Measurements from ENCODE around the gene C1R. TPM values are rescaled to one million over a fixed set of nuclear protein-coding genes. Genes with fewer than 3 reads are reported as not detected.

C1R gene
- total RNA-seq, 1 experiment from 2014 or later: 10.7 TPM

DNA sequence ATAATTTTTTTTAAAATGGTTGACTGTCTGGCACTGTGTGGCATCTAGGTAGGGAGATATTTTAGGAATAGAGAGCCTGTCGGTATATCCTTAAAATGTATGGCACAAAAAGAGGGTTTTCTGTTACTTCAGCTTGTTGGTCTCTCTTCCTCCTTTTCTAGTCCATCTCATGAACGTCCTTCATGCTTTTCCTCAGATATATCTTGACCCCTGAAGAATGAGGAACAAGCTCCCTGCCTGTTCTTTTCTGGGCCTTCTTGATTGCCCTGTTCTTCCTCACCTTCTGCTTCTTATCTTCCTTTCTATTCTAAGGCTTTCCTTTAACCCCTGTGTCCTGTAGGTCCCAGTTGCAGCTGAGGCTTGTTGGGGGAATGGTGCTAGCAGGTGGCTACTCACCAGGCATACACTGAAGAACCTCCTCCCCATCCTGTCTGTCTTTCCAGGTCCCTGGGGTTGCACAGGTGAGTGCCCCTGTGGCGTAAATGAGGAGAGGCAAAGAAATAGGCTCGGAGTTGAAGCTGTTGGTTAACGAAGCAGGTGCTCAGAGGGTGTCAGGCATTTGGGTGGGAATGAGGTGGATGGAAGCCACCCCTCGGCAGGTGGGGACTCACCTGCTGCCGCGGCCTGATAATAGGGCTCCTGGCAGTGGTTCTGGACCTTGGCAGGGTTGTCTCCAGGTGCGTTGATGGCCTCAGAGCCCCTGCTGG, 7.2 kb upstream of the C1R start:
- no peak for DNase-seq (ENCODE audit: low spot score)

- no peak for DNase-seq (ENCODE audit: low spot score)
Measured at GRCh38 chr12:7096979-7097378, 4.7 kb upstream of the C1R start.

GRCh38 chr12:7096006-7096932, 4.0 kb upstream of the C1R start:
- DNase-seq (ENCODE audit: low spot score): no peak

GRCh38 chr12:7093892-7094291, 1.6 kb upstream of the C1R start:
- no peak for DNase-seq (ENCODE audit: low spot score)

- no peak for DNase-seq (ENCODE audit: low spot score)
Measured at GRCh38 chr12:7093486-7093885, 1.2 kb upstream of the C1R start.

DNA sequence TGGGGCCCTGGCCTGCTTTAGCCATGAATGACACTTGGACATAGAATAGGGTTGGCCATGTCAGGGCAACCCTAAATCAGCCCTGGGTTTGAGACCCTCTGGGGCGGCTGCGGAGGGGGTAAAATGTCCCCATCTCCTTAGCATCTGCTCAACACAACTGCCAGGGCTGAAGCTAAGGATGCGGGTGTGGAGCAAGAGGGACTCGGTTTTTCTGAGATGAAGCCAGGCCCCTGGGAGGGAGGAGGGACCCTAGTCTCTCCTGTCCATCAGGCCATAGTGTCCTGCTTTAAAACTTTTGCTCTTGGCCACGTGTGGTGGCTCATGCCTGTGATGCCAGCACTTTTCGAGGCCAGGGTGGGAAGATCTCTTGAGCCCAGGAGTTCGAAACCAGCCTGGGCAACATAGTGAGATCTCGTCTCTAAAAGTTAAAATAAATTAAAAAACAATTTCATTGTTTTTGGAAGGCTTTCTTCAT, 778 bp upstream of the C1R start:
- no peak for DNase-seq (ENCODE audit: low spot score)

DNA sequence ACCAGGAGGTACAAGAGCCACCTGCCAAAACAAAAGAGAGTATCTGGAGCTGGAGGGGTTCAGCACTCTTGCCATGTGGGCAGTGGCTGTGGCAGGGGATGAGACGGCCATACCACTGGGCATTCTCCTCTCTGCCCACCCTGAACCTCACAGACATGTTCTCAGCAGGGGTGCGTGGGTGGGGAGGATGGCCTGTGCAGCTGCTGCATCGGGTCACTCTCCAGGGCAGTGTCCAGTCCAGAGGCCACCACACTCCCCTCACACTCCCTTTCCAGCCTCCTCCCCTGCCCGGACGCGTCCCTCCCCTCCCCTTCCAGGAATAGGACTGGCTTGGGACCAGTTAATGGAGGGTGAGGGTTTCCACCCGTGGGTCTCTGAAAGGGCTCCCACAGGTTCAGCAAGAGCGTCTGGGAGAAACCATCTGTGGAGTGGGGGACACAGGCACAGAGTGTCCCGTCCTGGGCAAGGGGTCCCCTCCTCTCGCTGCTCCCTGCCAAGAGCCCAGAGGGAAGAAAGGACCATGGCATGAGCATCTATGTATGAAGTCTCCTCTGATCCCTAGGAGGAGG, 501 bp downstream of the C1R start:
- no peak for DNase-seq (ENCODE audit: low spot score)

DNA sequence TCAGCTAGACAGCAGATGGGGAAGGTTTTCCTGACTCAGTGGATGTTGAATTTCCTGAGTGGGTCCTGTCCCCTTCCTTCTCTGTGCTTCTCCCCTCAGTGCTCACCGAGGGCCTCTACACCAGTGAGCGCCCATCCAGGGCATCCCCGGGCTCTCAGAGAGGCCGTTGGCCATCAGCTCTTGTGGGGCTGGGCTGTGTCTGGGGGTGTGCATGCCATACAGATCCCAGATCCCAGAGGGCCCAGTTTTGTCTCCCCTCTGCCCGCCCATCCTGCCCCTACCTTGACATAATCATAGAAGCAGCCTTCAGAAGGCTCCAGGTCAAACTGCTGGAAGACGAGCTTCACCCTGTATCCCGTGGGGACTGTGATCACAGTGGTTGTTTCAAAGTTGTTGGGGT, 1.1 kb downstream of the C1R start:
- DNase-seq (ENCODE audit: low spot score): no peak

GRCh38 chr12:7090222-7090998, 1.8 kb downstream of the C1R start:
- no peak for DNase-seq (ENCODE audit: low spot score)

DNA sequence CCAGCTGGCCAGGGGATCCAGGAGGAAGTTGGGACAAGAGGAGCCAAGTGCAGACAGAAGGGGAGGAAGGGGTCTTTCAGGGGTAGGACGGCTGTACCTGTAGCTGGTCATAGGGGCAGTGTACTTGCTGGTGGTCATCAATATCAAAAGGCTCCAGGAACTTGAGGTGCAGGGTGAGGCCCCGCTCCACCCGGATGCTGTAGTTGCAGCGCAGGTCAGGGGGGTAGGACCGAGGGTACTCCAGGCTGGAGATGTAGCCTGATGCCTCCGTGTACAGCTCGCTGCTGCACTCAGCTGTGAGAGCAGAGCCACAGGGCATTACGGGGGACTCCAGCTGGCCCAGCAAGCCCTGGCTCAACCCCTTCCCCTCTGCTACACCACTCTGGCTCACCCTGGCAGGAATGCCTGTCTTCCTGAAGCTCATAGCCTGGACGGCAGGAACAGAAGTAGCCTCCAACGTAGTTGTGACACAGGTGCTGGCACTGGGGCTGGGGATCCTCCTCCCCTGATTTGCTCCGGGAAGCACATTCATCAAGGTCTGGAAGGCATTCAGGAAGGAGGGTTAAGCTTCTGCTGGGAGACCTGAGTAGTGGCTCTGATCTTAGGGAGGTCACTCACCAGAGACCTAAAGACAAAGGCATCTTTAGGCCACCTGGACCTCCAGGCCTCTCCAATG, 2.9 kb downstream of the C1R start:
- no peak for DNase-seq (ENCODE audit: low spot score)

GRCh38 chr12:7083125-7083524, 9.1 kb downstream of the C1R start:
- DNase-seq (ENCODE audit: low spot score): no peak

GRCh38 chr12:7081037-7081436, 11.2 kb downstream of the C1R start:
- no peak for DNase-seq (ENCODE audit: low spot score)

GRCh38 chr12:7079826-7080125, 12.5 kb downstream of the C1R start:
- DNase-seq (ENCODE audit: low spot score): peak; percentile 14

DNA sequence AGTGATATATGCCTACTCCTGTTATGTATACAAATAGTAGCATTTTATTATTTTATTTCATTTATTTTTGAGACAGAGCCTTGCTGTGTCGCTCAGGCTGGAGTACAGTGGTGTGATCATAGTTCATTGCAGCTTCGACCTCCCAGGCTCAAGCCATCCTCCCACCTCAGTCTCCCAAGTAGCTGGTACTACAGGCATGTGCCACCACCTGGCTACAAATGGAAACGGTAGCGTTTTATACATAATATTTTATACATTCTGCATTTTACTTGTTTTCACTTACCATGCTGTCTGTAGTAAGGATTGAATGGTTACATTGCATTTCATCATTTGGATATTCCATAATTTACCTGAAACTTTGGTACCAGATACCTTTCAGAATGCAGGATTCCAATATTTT, 14.1 kb downstream of the C1R start:
- no peak for DNase-seq (ENCODE audit: low spot score)

DNA sequence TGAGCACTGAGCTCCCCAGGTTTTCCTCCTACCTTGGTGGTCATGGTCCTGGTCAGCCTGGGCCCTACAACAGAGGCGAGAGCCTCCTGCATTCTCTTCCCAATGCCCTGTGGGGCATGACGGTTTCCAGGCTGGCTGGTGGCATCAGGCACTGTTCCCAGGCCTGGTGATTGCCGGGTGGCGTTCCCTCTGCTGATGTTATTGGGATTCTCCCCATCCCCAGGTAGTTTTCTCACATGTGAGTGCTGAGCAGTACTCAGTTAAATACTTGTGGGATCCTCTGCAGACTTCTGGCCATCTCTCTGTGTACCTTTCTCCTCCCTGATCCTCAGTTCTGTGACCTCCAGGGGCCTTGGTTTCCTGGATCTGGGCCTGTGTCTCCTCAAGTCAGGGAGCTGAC, 15.8 kb downstream of the C1R start:
- DNase-seq (ENCODE audit: low spot score): no peak

DNA sequence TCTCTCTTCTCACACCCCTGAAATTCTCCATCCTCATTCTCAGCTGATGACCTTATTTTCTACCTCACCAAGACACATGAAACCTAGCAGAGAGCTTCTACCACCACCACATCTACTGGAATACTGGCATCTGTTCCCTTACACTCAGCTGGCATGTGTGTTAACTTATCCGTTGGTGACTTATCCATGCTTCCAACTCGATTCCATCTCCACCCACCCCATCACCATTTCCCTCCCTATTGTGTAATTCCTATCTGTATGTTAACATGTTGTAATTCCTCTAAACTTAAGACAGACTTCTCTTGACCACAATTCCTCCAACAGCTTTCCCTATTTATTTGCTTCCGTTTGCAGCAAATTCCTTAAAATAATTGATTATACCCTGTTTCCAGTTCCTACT, 16.3 kb downstream of the C1R start:
- no peak for DNase-seq (ENCODE audit: low spot score)

- DNase-seq (ENCODE audit: low spot score): no peak
Measured at GRCh38 chr12:7075518-7075917, 16.7 kb downstream of the C1R start.

- DNase-seq (ENCODE audit: low spot score): no peak
Measured at GRCh38 chr12:7073946-7074345, 18.3 kb downstream of the C1R start.

GRCh38 chr12:7072554-7072953, 19.7 kb downstream of the C1R start:
- DNase-seq (ENCODE audit: low spot score): no peak

- DNase-seq (ENCODE audit: low spot score): no peak
Measured at GRCh38 chr12:7072035-7072434, 20.2 kb downstream of the C1R start.

- no peak for DNase-seq (ENCODE audit: low spot score)
Measured at GRCh38 chr12:7069386-7069785, 22.9 kb downstream of the C1R start.

GRCh38 chr12:7068994-7069346, 23.3 kb downstream of the C1R start:
- no peak for DNase-seq (ENCODE audit: low spot score)

All from A172 (cell line).